WI38 (cell line): ENCODE measurements around the gene LRP1B.

Source experiments
- H3K4me3 ChIP-seq: 2 replicates; pipeline ENCODE4 v1.5.1; 2011; ENCODE audit warnings: low read depth, mild to moderate bottlenecking, control low read depth, low read length
- CTCF ChIP-seq: IDR thresholded peaks from 2 replicates; pipeline ENCODE4 v1.5.1; 2012; ENCODE audit warnings: low read depth, mild to moderate bottlenecking, control low read depth, low read length

LRP1B gene

GRCh38 chr2:142136571-142136970, 5.8 kb upstream of the LRP1B start:
- TF ChIP-seq CTCF: no peak
- no peak overlapping the region for H3K4me3 ChIP-seq

- H3K4me3 ChIP-seq: no peak overlapping the region
- TF ChIP-seq CTCF: no peak
Measured at GRCh38 chr2:142134911-142135310, 4.1 kb upstream of the LRP1B start.

GRCh38 chr2:142130111-142131009, 456 bp downstream of the LRP1B start:
- H3K4me3 ChIP-seq: peak overlapping the region; percentile 62
- TF ChIP-seq CTCF: no peak

GRCh38 chr2:142128105-142128504, 2.7 kb downstream of the LRP1B start:
- H3K4me3 ChIP-seq: no peak overlapping the region
- no peak for TF ChIP-seq CTCF

GRCh38 chr2:142127248-142127647, 3.6 kb downstream of the LRP1B start:
- TF ChIP-seq CTCF: no peak
- H3K4me3 ChIP-seq: no peak overlapping the region

- no peak overlapping the region for H3K4me3 ChIP-seq
- TF ChIP-seq CTCF: no peak
Measured at GRCh38 chr2:142124706-142125105, 6.1 kb downstream of the LRP1B start.

GRCh38 chr2:142119347-142119746, 11.5 kb downstream of the LRP1B start:
- TF ChIP-seq CTCF: no peak
- H3K4me3 ChIP-seq: no peak overlapping the region
